CMK (cell line): ENCODE data around the gene INHBC.
"Not testable (repeated sequence)": the region's sequence is repeated elsewhere in the genome, so short reads cannot be mapped to it uniquely, and the experiment has no call there.

Experiments
- DNase-seq: peaks from one replicate; pipeline ENCODE4 v3.0.0-alpha.2; 2010; ENCODE audit warnings: low read depth

The INHBC gene

GRCh38 chr12:57429473-57430111, 5.0 kb upstream of the INHBC start:
- DNase-seq, result no peak

- no peak for DNase-seq
Measured at GRCh38 chr12:57430112-57430930, 4.3 kb upstream of the INHBC start.

- DNase-seq, result peak; percentile 83
Measured at GRCh38 chr12:57430931-57431566, 3.5 kb upstream of the INHBC start, which contains the start of gene R3HDM2. Gene R3HDM2 (minus strand): TSS chr12:57431043. CDS start chr12:57310428, 120,615 bp downstream.

GRCh38 chr12:57431654-57432188, 2.9 kb upstream of the INHBC start:
- no peak for DNase-seq

DNA sequence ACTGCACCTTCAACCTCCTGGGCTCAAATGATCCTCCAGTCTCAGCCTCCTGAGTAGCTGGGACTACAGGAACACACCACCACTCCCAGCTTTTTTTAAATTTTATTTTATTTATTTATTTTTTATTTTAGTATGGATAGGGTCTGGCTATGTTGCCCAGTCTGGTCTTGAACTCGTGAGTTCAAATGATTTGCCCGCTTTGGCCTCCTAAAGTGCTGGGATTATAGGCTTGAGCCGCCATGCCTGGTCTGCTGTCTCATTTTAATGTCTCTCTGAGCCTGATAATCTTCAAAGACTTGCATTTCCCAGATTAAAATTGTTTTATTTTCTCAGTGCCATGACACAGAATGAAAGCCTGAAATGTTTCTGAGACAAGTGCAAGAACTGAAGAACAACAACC, 1.2 kb upstream of the INHBC start:
- DNase-seq, result no peak

GRCh38 chr12:57435293-57435692, 709 bp downstream of the INHBC start:
- no peak for DNase-seq

DNA sequence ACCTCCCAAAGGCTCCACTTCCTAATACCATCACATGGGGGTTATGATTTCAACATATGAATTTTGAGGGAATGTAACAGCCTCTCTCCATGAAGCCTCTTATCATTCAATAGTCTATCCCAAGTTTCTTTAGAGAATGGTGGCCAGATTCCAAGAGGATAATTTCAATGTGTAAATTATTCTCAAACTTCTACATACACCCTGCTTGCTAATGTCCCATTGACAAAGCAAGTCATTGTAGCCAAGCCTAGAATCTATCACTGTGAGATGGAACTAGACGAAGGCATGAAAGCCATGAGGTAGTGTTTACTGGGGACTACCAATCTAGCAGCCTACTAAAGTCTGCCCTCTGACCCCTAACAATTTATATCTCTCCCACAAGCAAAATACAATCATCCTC, 3.8 kb downstream of the INHBC start:
- no peak for DNase-seq

DNA sequence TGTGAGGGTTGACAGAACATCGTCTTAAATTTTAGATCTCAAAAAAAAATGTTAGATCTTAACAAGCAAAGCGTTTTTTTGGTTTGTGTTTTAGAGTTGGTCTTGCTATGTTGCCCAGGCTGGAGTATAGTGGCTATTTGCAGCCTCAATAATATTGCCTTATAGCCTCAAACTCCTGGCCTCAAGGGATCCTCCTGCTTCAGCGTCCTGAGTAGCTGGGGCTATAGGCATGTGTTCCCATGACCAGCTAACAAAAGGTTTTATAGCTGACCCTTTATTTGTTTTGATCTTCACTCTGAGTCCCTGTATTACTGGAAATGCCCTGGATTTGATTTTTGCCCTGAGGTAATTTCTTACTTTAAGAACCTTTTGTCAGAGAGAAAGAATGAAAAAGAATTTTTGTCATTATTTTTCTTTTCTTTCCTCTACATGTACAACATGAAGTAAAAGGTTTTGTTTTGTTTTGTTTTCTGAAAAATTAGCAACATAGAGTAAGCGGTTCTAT, 5.2 kb downstream of the INHBC start:
- no peak for DNase-seq

- DNase-seq, result not testable (repeated sequence)
Measured at GRCh38 chr12:57441393-57441792, 6.8 kb downstream of the INHBC start.

GRCh38 chr12:57441846-57442427, 7.4 kb downstream of the INHBC start:
- no peak for DNase-seq

DNA sequence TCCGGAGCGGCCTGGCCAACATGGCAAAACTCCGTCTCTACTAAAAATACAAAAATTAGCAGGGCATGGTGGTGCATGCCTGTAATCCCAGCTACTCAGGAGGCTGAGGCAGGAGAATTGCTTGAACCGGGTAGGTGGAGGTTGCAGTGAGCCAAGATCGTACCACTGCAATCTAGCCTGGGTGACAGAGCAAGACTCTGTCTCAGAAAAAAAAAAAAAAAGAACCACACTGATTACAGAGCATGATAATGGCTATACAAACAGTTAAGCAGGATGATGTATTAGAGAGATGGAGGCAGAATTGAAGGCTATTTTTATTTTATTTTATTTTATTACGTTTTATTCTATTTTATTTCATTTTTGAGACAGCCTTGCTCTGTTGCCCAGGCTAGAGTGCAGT, 9.8 kb downstream of the INHBC start:
- not testable (repeated sequence) for DNase-seq

GRCh38 chr12:57444744-57445143, 10.2 kb downstream of the INHBC start:
- DNase-seq, result no peak

- no peak for DNase-seq
Measured at GRCh38 chr12:57446292-57446960, 11.8 kb downstream of the INHBC start.

- no peak for DNase-seq
Measured at GRCh38 chr12:57448669-57449068, 14.1 kb downstream of the INHBC start.

- DNase-seq, result no peak
Measured at GRCh38 chr12:57449375-57449774, 14.8 kb downstream of the INHBC start.

GRCh38 chr12:57450057-57450456, 15.5 kb downstream of the INHBC start:
- DNase-seq, result no peak

GRCh38 chr12:57451233-57451778, 16.7 kb downstream of the INHBC start:
- DNase-seq, result no peak

DNA sequence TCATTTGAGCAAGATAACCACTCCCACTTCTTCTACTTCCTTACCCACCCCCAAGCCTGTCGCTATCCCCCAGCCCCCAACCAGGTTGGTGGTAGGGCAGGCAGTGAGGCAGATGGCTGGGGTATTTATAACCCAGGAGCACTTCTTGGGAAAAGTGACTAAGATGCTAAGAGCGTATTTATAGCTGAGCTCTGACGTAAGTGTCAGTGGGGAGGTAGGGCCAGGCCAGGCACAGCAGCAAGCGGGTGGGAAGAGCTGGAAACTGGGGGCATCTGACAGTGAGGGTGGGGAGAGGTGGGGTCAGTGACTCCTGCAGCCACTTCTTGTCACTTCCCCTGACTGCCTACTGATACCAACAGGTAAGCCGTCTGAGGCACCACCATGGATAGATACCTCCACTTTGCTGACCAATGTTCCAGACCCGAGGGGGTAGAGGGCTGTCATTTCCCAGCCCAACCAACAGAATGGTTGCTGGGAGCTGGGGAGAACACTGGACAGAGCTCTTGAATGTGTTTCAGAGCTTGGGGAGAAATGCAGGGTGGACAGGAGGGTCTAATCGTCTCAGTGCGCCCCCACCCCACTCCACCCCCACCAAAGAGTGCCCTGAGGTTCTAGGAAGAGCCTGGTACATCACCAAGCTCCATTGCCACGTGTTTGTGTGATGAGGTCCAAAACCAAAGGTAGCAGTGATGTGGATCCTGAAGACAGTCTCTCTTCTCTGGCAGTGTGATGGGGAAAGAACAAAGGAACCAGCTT, 17.8 kb downstream of the INHBC start:
- DNase-seq, result no peak

DNA sequence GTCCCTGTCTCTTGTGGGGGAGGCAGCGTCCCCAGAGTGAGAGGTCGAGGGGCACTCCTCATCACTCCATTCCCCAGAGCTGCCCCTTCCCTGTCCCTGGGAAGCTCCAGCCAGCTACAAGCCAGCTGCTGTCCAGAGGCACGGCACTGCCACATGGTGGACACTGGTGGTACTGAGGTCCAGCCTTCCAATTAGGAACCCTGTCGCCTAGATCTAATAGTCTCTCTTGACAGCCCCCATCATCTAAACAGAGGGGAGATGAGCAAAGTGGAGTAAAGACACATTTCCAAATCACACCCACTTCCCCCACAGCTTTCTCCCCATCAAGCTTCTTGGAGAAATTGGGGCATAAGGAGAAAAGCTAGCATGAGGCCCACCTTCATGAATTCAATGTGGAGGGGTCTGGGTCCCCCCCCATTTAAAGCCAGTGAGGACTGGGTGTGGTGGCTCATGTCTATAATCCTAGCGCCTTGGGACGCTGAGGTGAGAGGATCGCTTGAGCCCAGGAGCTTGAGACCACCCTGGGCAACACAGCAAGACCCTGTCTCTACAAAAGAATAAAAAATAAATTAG, 18.4 kb downstream of the INHBC start:
- no peak for DNase-seq

DNA sequence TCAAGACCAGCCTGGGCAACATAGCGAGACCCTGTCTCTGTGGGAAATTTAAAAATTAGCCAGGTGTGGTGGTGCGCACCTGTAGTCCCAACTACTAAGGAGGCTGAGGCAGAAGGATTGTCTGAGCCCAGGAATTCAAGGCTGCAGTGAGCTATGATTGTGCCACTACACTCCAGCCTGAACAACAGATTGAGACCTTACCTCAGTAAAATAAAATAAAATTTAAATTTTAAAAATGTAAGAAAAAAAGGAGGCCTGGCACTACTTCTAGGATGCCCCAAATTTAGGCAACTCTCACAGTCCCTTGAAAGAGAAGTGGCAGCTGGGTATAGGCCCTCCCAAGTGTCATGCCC, 19.6 kb downstream of the INHBC start:
- DNase-seq, result no peak
